HG02884 (cell line): Measurements from ENCODE around the gene SLBP.
"Not testable (repeated sequence)": the region's sequence is repeated elsewhere in the genome, so short reads cannot be mapped to it uniquely, and the experiment has no call there.

ENCODE experiments used
- ATAC-seq: cut with Tn5 transposase; IDR thresholded peaks from one replicate; pipeline ENCODE4 v1.9.1; 2021; ENCODE audit warnings: mild to moderate bottlenecking, moderate library complexity; ENCODE audit not compliant: unreplicated experiment

Gene SLBP

GRCh38 chr4:1713003-1713851 lies 1.1 kb upstream of the SLBP start:
- ATAC-seq, result peak; percentile 4

GRCh38 chr4:1711571-1712215 lies 426 bp downstream of the SLBP start:
- ATAC-seq, result peak; percentile 4

GRCh38 chr4:1711055-1711570 lies 1.0 kb downstream of the SLBP start:
- no peak for ATAC-seq

- no peak for ATAC-seq
These were observed 3.5 kb downstream of the SLBP start for GRCh38 chr4:1708581-1708980.

GRCh38 chr4:1706358-1706757 lies 5.8 kb downstream of the SLBP start:
- ATAC-seq, result no peak

GRCh38 chr4:1705732-1706131 lies 6.4 kb downstream of the SLBP start:
- ATAC-seq, result no peak

- no peak for ATAC-seq
These were observed 8.3 kb downstream of the SLBP start for GRCh38 chr4:1703867-1704266.

GRCh38 chr4:1701671-1702070 lies 10.4 kb downstream of the SLBP start:
- ATAC-seq, result not testable (repeated sequence)

GRCh38 chr4:1695913-1696312 lies 16.2 kb downstream of the SLBP start:
- ATAC-seq, result no peak

GRCh38 chr4:1693131-1693896 lies 18.8 kb downstream of the SLBP start:
- ATAC-seq, result no peak

GRCh38 chr4:1691737-1692373 lies 20.3 kb downstream of the SLBP start:
- no peak for ATAC-seq

GRCh38 chr4:1690698-1691097 lies 21.4 kb downstream of the SLBP start:
- ATAC-seq, result no peak

GRCh38 chr4:1686440-1687036 lies 25.6 kb downstream of the SLBP start:
- no peak for ATAC-seq

GRCh38 chr4:1685235-1686150 lies 26.6 kb downstream of the SLBP start:
- ATAC-seq, result no peak

GRCh38 chr4:1684506-1685234 lies 27.4 kb downstream of the SLBP start:
- ATAC-seq, result peak; percentile 22

- ATAC-seq, result peak; percentile 72
These were observed 28.2 kb downstream of the SLBP start, which contains the start of gene FAM53A for GRCh38 chr4:1683736-1684505. TSS of gene FAM53A (minus strand) at chr4:1684313. CDS start at chr4:1668741, 15,572 bp downstream.

GRCh38 chr4:1683261-1683735 lies 28.8 kb downstream of the SLBP start:
- ATAC-seq, result no peak

GRCh38 chr4:1682860-1683259 lies 29.3 kb downstream of the SLBP start:
- ATAC-seq, result no peak
